GM12878 (cell line): Measurements from ENCODE around the gene EIF2S2. TPM values are rescaled to one million over a fixed set of nuclear protein-coding genes. Genes with fewer than 3 reads are reported as not detected.

Experiments used
- ATAC-seq: fragments of 200-7000 bp; cut with Tn5 transposase; 3 replicates; pipeline ENCODE4 v1.9.1; 2020; ENCODE audit warnings: mild to moderate bottlenecking, moderate library complexity
- BruUV-seq: library from RNA; stranded (reverse); fragments of 400-500 nt; replicated peaks from 2 replicates; lab custom pipeline; 2021; lab: Mats Ljungman, UMichigan
- CTCF ChIA-PET: fragments of 300-600 bp; sonication (Branson Sonifier 250); formaldehyde crosslinking; extraction: SDS; loops from one replicate; lab custom pipeline; 2021; ENCODE audit warnings: inconsistent platforms; lab: Yijun Ruan, JAX
- POLR2A ChIA-PET: fragments of 350-600 bp; formaldehyde crosslinking; extraction: SDS; loops from one replicate; lab custom pipeline; 2021; ENCODE audit warnings: inconsistent platforms; lab: Charles Lee
- RAD21 ChIA-PET: fragments of 300-600 bp; sonication (Branson Sonifier 250); formaldehyde crosslinking; loops from one replicate; lab custom pipeline; 2023; ENCODE audit warnings: antibody characterized with exemption; ENCODE audit not compliant: unreplicated experiment; lab: Charles Lee
- SMC1A ChIA-PET: fragments of 300-600 bp; sonication (Branson Sonifier 250); formaldehyde crosslinking; loops from one replicate; lab custom pipeline; 2023; ENCODE audit not compliant: unreplicated experiment, uncharacterized antibody; lab: Charles Lee
- DNase-seq: peaks from one replicate; pipeline ENCODE4 v3.0.0-alpha.2; 2011; ENCODE audit warnings: low read depth, low spot score
- FAIRE-seq: peaks from 3 replicates; lab custom pipeline; 2011; peaks lifted over from hg19 to GRCh38; lab: Jason Lieb, UNC
- H2AFZ ChIP-seq: 2 replicates; pipeline ENCODE4 v1.6.0; 2011; ENCODE audit warnings: low read depth, low read length, control low read depth; ENCODE audit not compliant: control insufficient read depth
- H3K27ac ChIP-seq: 2 replicates; pipeline ENCODE4 v1.5.1; 2011; ENCODE audit warnings: control low read depth; ENCODE audit not compliant: control insufficient read depth, insufficient read depth
- H3K27me3 ChIP-seq, 2 experiments: replicated peaks in 1 of 2; 2 replicates each; pipeline versions ENCODE4 v1.6.0 to v1.6.1; 2011; ENCODE audit warnings: low read length in 1 of 2; ENCODE audit not compliant: control insufficient read depth in 2 of 2, insufficient read depth in 2 of 2
- H3K36me3 ChIP-seq, 2 experiments: 2 replicates each; pipeline ENCODE4 v1.5.1; 2011; ENCODE audit warnings: low read length in 1 of 2; ENCODE audit not compliant: control insufficient read depth in 2 of 2, insufficient read depth in 2 of 2
- H3K4me1 ChIP-seq: 2 replicates; pipeline ENCODE4 v1.6.1; 2011; ENCODE audit warnings: mild to moderate bottlenecking, low read length, moderate library complexity, mixed read lengths; ENCODE audit not compliant: control insufficient read depth, insufficient read depth
- H3K4me2 ChIP-seq: 2 replicates; pipeline ENCODE4 v1.6.0; 2011; ENCODE audit warnings: control low read depth; ENCODE audit not compliant: control insufficient read depth, insufficient read depth
- H3K4me3 ChIP-seq: fragments of 200-600 bp; sonication (generic); 2 replicates; pipeline ENCODE4 v1.5.1; 2016
- H3K79me2 ChIP-seq: 2 replicates; pipeline ENCODE4 v1.6.0; 2011; ENCODE audit warnings: low read length; ENCODE audit not compliant: control insufficient read depth, insufficient read depth
- H3K9ac ChIP-seq: 2 replicates; pipeline ENCODE4 v1.8.0; 2011; ENCODE audit warnings: low read length, control low read depth, mixed read lengths; ENCODE audit not compliant: control insufficient read depth, insufficient read depth
- H3K9me3 ChIP-seq: replicated peaks from 3 replicates; pipeline ENCODE4 v1.5.1; 2011; ENCODE audit warnings: mild to moderate bottlenecking, low read length; ENCODE audit not compliant: control insufficient read depth, insufficient read depth
- H4K20me1 ChIP-seq: 2 replicates; pipeline ENCODE4 v1.6.0; 2011; ENCODE audit not compliant: control insufficient read depth, insufficient read depth
- BMI1 ChIP-seq: fragments of 450-650 bp; IDR thresholded peaks from 2 replicates; pipeline ENCODE4 v1.6.1; 2016; ENCODE audit warnings: mild to moderate bottlenecking, moderate library complexity, borderline replicate concordance
- EGR1 ChIP-seq, 2 experiments: IDR thresholded peaks; 1 replicate in 1 of 2; 2 replicates in 1 of 2; pipeline ENCODE4 v1.6.1; 2011 to 2012; ENCODE audit warnings: low read depth in 2 of 2, low read length in 2 of 2, borderline replicate concordance in 1 of 2, mild to moderate bottlenecking in 1 of 2, moderate library complexity in 1 of 2
- NKRF ChIP-seq: fragments of 450-650 bp; conservative IDR thresholded peaks from 2 replicates; pipeline ENCODE4 v1.6.1; 2017; ENCODE audit warnings: mild to moderate bottlenecking, moderate library complexity
- RBBP5 ChIP-seq: fragments of 200-600 bp; sonication (generic); conservative IDR thresholded peaks from 2 replicates; pipeline ENCODE4 v1.6.1; 2016
- RELA ChIP-seq: fragments of 450-650 bp; IDR thresholded peaks from 2 replicates; pipeline ENCODE4 v1.8.0; 2014; ENCODE audit warnings: borderline replicate concordance; ENCODE audit not compliant: partially characterized antibody
- RUNX3 ChIP-seq: IDR thresholded peaks from 2 replicates; pipeline ENCODE4 v1.6.1; 2012; ENCODE audit warnings: low read length, inconsistent platforms
- SIN3A ChIP-seq: IDR thresholded peaks from 2 replicates; pipeline ENCODE4 v1.6.1; 2012; ENCODE audit warnings: low read depth, low read length, improper control_type of control experiment
- SUPT20H ChIP-seq: IDR thresholded peaks from 2 replicates; pipeline ENCODE4 v1.6.1; 2011; ENCODE audit warnings: low read depth, mild to moderate bottlenecking, low read length, moderate library complexity, borderline replicate concordance; ENCODE audit not compliant: control insufficient read depth
- TCF3 ChIP-seq: IDR thresholded peaks from 2 replicates; pipeline ENCODE4 v1.6.1; 2012; ENCODE audit warnings: low read depth, mild to moderate bottlenecking, low read length, borderline replicate concordance; ENCODE audit not compliant: insufficient read depth
- TCF7 ChIP-seq: IDR thresholded peaks from 2 replicates; pipeline ENCODE4 v1.6.1; 2014; ENCODE audit warnings: antibody characterized with exemption, borderline replicate concordance
- USF1 ChIP-seq: IDR thresholded peaks from 2 replicates; pipeline ENCODE4 v1.6.1; 2011; ENCODE audit warnings: borderline replicate concordance, low read depth, mild to moderate bottlenecking, moderate library complexity, mixed read lengths, low read length; ENCODE audit not compliant: insufficient read depth; ENCODE audit errors: extremely low read length
- YBX1 ChIP-seq: fragments of 450-650 bp; IDR thresholded peaks from 2 replicates; pipeline ENCODE4 v1.6.1; 2016; ENCODE audit warnings: antibody characterized with exemption
- ZNF207 ChIP-seq: fragments of 450-650 bp; IDR thresholded peaks from 2 replicates; pipeline ENCODE4 v1.6.1; 2014; ENCODE audit warnings: antibody characterized with exemption, mild to moderate bottlenecking, borderline replicate concordance
- ZNF687 ChIP-seq: fragments of 450-650 bp; IDR thresholded peaks from 2 replicates; pipeline ENCODE4 v1.6.1; 2017; ENCODE audit warnings: mild to moderate bottlenecking, moderate library complexity
- WGBS: methylation state at CpG from one replicate; pipeline ENCODE4 v1.1.6; 2016; ENCODE audit warnings: low lambda C conversion rate; ENCODE audit not compliant: insufficient replicate concordance, insufficient coverage; ENCODE audit errors: missing lambda C conversion rate; 5-methylcytosine and 5-hydroxymethylcytosine counted together
- in situ Hi-C: fragments of 300-500 bp; cut with MboI; formaldehyde crosslinking; loops from 9 replicates; pipeline ENCODE4 v1.14.3; 2018; ENCODE audit warnings: mixed read lengths
- intact Hi-C: fragments of 100-400 bp; cut with micrococcal nuclease; formaldehyde crosslinking; loops from one replicate; pipeline ENCODE4 v1.14.2; 2022; ENCODE audit not compliant: unreplicated experiment
- polyA plus RNA-seq, 11 experiments: library from polyadenylated mRNA; depleted of rRNA in 4 of 11; unstranded in 6 of 11; stranded (reverse) in 5 of 11; fragments of >200 nt; fragmentation: Nextera tagmentation in 4 of 11; fragmentation: Illumina TruSeq in 1 of 11; extraction: Ambion mirVana in 4 of 11; extraction: Trizol in 1 of 11; gene quantifications; 1 replicate in 1 of 11; 2 replicates in 10 of 11; pipeline versions ENCODE4 v1.2.1 to v1.2.3, GENCODE V29; 2011 to 2016; ENCODE audit warnings: inconsistent platforms in 2 of 11, missing spikeins in 2 of 11, low read depth in 1 of 11
- total RNA-seq, 4 experiments: library from RNA; depleted of rRNA in 3 of 4; stranded (reverse); fragments of >200 nt in 3 of 4; fragmentation: Illumina TruSeq in 1 of 4; extraction: Trizol in 1 of 4; gene quantifications; 2 replicates each; pipeline versions ENCODE4 v1.2.1 to v1.2.3, GENCODE V29; 2013 to 2021

Gene EIF2S2
- total and polyA plus RNA-seq, 10 of the 15 experiments (the other 5 are each of a cell fraction or from before 2014, with no cell fraction given) = 60.2 to 153 (median 84.3) TPM

GRCh38 chr20:34060970-34061369 lies 51.1 kb downstream of the EIF2S2 start:
- FAIRE-seq (no peak), DNase-seq (no peak), ATAC-seq (no peak)
- ChIA-PET CTCF (interaction anchor here (1.2 kb wide), 1 partner anchor 146 kb away, joined by 3 read pairs; no protein-coding TSS in a partner anchor), RAD21 (no interaction called here), POLR2A (interaction anchor here (0.6 kb wide), 1 partner anchor 123 kb away, joined by 7 read pairs; no protein-coding TSS in a partner anchor), SMC1A (interaction anchor here (2.0 kb wide), 1 partner anchor 8 kb away, joined by 7 read pairs; no protein-coding TSS in a partner anchor)
- no peak overlapping the region for H2AFZ ChIP-seq
- H3K9me3 ChIP-seq = no peaks in the 10 kb centered on the region
- 53% methylated on average over 1 of the region's 1 CpG for WGBS
- H3K27me3 ChIP-seq = no peaks in the 10 kb centered on the region
- BruUV-seq = no TSS peak
- H3K4me3 ChIP-seq = no peak overlapping the region
- in situ Hi-C loops (no loop called here), intact Hi-C loops (no loop called here)
- TF ChIP-seq NKRF = no peak
- no peak for TF ChIP-seq SIN3A
- no peak for TF ChIP-seq ZNF207
- no peak for TF ChIP-seq RELA
- no peak for TF ChIP-seq EGR1 (IDR thresholded peaks at IDR 0.05; ENCODE audit: borderline replicate concordance in 1 of 2, low read depth in 2 of 2, low read length in 2 of 2)
- TF ChIP-seq BMI1 = no peak
- no peak for TF ChIP-seq TCF3
- TF ChIP-seq RBBP5 = no peak
- TF ChIP-seq SUPT20H = no peak
- no peak for TF ChIP-seq TCF7
- TF ChIP-seq YBX1 = no peak
- no peak for TF ChIP-seq USF1
- no peak for TF ChIP-seq RUNX3
- no peak for TF ChIP-seq ZNF687
- H3K4me1 ChIP-seq = peaks cover 12% of the 10 kb centered on the region
- no peak overlapping the region for H3K4me2 ChIP-seq
- peak overlapping the region; percentile 49 for H3K27ac ChIP-seq
- H3K79me2 ChIP-seq = peaks cover 50% of the 10 kb centered on the region
- no peak overlapping the region; the same call in 1 of the 2 replicates for H3K9ac ChIP-seq
- H3K36me3 ChIP-seq = peaks cover 5 to 17% of the 10 kb centered on the region in 2 experiments
- peaks cover 9% of the 10 kb centered on the region for H4K20me1 ChIP-seq
